Measurements from ENCODE around the gene TNIK. TPM values are rescaled to one million over a fixed set of nuclear protein-coding genes. Genes with fewer than 3 reads are reported as not detected.
A peak's percentile ranks its signal among the peaks of the same experiment; 100 is the strongest.
"Not testable (repeated sequence)": the region's sequence is repeated elsewhere in the genome, so short reads cannot be mapped to it uniquely, and the experiment has no call there.

TNIK gene
- total RNA-seq, 1 donor from 2014 or later = 75.4 TPM

DNA sequence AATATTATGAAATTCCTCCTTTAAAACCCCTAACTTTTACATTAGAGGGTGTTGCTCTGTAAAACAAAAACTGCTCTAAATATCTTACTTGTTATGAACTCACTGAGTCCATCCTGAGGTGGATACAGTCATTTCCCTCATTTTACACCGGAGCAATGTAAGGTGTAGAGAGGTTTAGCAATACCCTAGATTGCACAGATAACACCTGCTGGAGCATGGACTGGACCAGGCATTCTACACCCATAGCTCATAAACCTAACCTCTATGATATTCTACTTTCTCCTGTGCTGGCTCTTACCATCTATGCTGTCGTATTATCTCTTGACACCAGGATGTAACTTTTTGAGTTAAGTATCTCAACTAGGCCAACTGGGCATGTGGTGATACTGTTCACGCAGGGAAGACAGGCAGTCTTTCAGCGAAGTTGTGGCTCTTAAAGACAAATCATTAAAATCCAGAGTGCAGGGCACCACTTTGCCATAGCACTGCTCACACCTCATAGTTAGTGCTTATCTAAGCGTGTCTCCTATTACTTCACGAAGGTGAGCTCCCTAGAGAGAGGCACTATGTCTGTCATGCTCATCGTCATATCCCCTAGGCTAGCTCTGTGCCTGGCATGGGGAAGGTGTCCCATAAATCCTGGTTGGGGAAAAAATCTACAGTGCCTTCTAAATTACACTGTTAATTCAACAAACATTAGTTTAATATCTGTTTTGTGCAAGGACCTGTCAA is 333.6 kb downstream of the TNIK start:
- DNase-seq (ENCODE audit: low spot score in 2 of 2) (no peak), FAIRE-seq (no peak)

GRCh38 chr3:171125010-171125409 is 335.2 kb downstream of the TNIK start:
- FAIRE-seq = no peak
- DNase-seq (ENCODE audit: low spot score in 2 of 2) = no peak

GRCh38 chr3:171123915-171124314 is 336.3 kb downstream of the TNIK start:
- no peak for DNase-seq (ENCODE audit: low spot score in 2 of 2)
- FAIRE-seq = no peak

GRCh38 chr3:171122861-171123260 is 337.3 kb downstream of the TNIK start:
- FAIRE-seq = no peak
- DNase-seq (ENCODE audit: low spot score in 2 of 2) = no peak

DNA sequence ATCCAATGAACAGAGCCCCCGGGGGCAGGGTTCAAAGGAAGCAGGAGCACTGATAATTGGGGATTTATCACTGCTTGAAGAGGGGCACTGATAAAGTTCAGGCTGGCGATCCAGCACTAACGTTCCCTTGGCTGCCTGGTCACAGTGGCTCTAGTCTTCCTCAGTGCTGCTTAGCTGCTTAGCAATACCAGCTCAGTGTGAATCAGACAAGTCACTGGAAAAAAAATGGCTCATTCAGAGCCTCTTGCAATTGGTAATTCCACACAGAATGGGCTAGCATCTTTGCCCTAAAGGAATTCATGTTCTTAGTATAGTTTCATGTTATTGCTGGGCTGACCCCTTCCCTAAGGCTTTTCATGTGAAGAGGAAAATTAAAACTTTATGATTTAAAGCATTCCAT is 338.0 kb downstream of the TNIK start:
- no peak for FAIRE-seq
- no peak for DNase-seq (ENCODE audit: low spot score in 2 of 2)

GRCh38 chr3:171121801-171122200 is 338.4 kb downstream of the TNIK start:
- DNase-seq (ENCODE audit: low spot score in 2 of 2) (no peak), FAIRE-seq (no peak)

DNA sequence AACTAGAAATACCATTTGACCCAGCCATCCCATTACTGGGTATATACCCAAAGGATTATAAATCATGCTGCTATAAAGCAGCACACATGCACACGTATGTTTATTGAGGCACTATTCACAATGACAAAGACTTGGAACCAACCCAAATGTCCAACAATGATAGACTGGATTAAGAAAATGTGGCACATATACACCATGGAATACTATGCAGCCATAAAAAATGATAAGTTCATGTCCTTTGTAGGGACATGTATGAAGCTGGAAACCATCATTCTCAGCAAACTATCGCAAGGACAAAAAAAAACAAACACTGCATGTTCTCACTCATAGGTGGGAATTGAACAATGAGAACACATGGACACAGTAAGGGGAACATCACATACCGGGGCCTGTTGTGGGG is 340.8 kb downstream of the TNIK start:
- DNase-seq (ENCODE audit: low spot score in 2 of 2); FAIRE-seq: not testable (repeated sequence)

- not testable (repeated sequence) for DNase-seq (ENCODE audit: low spot score in 2 of 2); FAIRE-seq
These were observed 341.2 kb downstream of the TNIK start for GRCh38 chr3:171118993-171119392.

GRCh38 chr3:171116824-171117395 is 343.3 kb downstream of the TNIK start:
- DNase-seq (ENCODE audit: low spot score in 2 of 2) = no peak
- FAIRE-seq = no peak

- FAIRE-seq (no peak), DNase-seq (ENCODE audit: low spot score in 2 of 2) (peak in 1 of 2 donors; percentile 21)
These were observed 343.8 kb downstream of the TNIK start for GRCh38 chr3:171116365-171116764.

DNA sequence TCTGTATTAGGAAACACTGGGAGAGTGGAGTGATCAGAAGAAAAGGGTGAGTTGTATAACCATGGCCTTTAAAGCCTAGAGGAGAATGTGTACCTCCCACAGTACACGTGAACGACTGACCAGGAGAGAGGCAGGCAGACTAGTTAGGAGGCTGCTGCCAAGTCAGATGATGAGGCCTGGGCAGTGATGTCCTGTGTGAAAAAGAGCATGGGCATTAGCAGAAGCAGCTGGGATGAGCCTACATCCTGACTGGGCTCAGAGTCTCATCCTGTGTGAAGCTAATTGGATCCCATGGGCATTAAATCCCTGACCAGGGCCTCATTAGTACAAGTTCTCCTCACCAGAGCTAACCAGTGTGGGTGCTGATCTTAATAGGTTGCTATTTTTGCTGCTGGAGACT is 344.5 kb downstream of the TNIK start:
- DNase-seq (ENCODE audit: low spot score in 2 of 2) = no peak
- FAIRE-seq = no peak

- no peak for DNase-seq (ENCODE audit: low spot score in 2 of 2)
- FAIRE-seq = no peak
These were observed 346.5 kb downstream of the TNIK start for GRCh38 chr3:171113716-171114115.

DNA sequence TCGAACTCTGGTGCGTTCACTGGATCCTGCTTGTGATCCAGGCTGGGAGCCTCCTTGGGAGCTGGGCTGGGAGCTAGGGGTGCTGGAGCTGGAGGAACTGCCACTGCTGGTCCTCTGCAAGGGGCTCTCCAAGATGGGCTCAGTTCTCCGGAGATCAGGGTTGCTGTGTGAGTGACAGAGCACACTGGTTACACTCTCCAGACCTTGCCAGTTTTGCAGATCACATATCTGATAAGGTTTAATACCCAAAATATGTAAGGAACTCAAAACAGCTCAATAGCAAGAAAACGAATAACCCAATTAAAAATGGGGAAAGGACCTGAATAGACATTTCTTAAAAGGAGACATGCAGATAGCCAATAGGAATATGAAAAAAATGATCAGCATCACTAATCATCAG is 349.5 kb downstream of the TNIK start:
- DNase-seq (ENCODE audit: low spot score in 2 of 2) (no peak), FAIRE-seq (no peak)

GRCh38 chr3:171108066-171108465 is 352.1 kb downstream of the TNIK start:
- no peak for DNase-seq (ENCODE audit: low spot score in 2 of 2)
- FAIRE-seq = no peak

DNA sequence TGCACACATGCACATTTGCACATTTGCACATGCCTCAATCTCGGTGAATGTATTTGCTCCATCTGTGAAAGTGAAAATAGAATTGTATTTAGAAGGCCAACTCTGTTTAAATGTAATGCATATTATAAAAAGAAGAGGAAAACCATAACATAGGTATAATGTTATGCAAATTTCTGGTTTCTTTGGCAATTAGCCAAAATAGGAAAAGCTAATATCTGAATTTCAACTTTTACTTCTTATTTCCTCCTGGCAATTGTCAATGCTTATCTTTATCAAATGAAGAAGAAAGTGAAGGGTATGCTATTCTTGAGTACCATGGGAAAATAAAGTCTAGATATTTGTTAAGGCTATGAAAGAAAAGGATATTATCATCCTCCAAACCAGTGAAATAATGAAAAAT is 357.0 kb downstream of the TNIK start:
- no peak for FAIRE-seq
- no peak for DNase-seq (ENCODE audit: low spot score in 2 of 2)

DNA sequence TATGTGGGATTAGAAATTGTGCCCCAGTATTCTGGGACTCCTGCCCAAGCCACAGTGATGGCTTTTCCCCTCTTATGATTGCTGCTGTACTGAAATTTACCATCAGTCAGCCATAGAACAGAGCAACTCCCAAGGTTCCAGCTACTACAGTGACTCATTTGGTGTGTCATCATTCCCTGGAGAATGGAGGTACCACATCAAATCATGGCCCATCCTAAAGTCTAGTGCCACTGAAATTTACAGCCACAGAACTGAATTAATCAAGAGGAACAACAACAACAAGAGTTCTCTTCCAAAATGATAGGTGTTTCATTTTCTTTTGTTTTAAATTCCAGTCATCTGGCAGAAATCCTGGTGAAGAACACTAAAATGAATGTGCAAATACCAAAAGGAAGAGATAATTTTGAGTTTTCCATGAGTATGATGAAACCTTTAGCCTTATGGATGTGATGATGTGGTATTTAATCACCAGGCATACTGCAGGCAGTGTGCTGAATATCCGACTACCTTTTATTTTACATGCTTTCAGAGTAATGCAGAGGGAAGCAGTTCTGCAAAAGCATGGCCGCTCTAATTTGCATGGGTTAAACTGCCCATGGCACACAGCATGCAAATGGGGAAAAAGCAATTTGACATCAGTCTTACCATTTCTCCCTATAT is 358.1 kb downstream of the TNIK start:
- DNase-seq (ENCODE audit: low spot score in 2 of 2) = no peak
- FAIRE-seq = no peak

DNA sequence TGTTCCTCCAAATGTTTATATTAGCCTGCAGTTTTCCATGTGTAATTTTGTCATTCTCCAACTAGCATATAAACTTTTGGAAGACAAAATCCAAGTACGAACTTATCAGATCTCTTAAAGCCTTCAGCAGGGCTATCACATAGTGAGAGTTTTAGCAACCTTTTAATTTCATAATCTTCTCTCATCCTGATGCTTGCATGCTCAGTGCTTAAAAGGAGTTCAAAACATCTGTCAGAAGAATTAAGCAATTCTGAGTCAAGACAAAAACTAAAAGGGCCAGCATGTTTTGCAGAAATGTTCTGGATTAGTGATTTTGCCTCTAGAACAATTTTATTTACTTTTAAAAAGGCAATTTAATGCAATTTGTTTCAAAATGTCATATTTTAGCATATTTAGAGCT is 360.3 kb downstream of the TNIK start:
- FAIRE-seq = no peak
- no peak for DNase-seq (ENCODE audit: low spot score in 2 of 2)

DNA sequence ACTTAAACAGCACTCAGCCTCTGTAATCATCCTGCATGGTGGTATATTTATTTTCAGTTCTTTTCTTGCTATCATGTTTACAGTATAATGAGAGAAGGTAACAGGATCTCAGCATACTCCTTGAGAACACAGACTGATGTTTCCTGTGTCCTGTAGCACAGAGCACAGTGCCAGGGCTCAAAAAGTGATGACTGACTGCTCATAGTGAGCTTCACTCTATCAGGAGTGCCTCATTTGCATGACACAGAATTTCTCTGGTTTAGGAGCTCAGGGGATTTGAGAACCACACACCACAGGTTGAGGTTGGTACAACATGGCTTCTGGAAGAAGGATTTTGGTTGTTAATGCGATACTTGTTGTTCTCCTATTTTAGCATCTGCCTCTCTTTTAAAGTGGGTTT is 365.1 kb downstream of the TNIK start:
- DNase-seq (ENCODE audit: low spot score in 2 of 2) (no peak), FAIRE-seq (no peak)

- DNase-seq (ENCODE audit: low spot score in 2 of 2) (no peak), FAIRE-seq (no peak)
These were observed 365.8 kb downstream of the TNIK start for GRCh38 chr3:171094411-171094810.

- DNase-seq (ENCODE audit: low spot score in 2 of 2) (no peak), FAIRE-seq (no peak)
These were observed 366.7 kb downstream of the TNIK start for GRCh38 chr3:171093462-171093861.

GRCh38 chr3:171092467-171092911 is 367.7 kb downstream of the TNIK start:
- no peak for DNase-seq (ENCODE audit: low spot score in 2 of 2)

DNA sequence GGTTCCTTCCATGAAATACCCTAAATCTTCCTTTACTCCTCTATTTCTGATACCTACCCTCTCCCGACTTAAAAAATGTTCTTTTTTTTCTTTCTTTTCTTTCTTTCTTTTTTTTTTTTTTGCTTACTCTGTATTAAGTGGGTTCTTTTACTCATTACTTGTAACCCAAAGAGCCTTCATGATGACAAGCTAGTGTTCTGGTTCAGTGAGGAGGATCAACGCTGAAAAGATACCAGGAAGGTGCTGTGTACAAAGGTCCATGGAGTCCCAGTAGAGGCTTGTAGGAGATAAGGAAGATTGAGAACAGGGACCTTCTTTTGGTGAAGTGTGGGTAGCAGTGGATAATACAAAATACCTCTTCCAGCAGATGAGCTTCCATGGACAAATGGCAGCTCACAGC is 369.9 kb downstream of the TNIK start:
- DNase-seq (ENCODE audit: low spot score in 2 of 2) = no peak
- FAIRE-seq = no peak

More at GRCh38 chr3:171092467-171092911, 367.7 kb downstream of the TNIK start:
- FAIRE-seq = no peak

Measured in frontal cortex (tissue), 4 donors.